WTC11 (cell line): ENCODE results near the gene BMF. TPM values are rescaled to one million over a fixed set of nuclear protein-coding genes. Genes with fewer than 3 reads are reported as not detected.

Source experiments
- ATAC-seq: fragments of 200-7000 bp; cut with Tn5 transposase; 2 replicates; pipeline ENCODE4 v1.10.0; 2021; ENCODE audit warnings: mild to moderate bottlenecking, moderate library complexity
- CTCF ChIA-PET: fragments of 300-600 bp; sonication (Branson Sonifier 250); formaldehyde crosslinking; loops from one replicate; lab custom pipeline; 2021; ENCODE audit warnings: antibody characterized with exemption; lab: Charles Lee
- POLR2A ChIA-PET: fragments of 350-600 bp; sonication (Branson Sonifier 250); formaldehyde crosslinking; loops from one replicate; lab custom pipeline; 2021; ENCODE audit warnings: antibody characterized with exemption; lab: Charles Lee
- DNase-seq: peaks from one replicate; pipeline ENCODE4 v3.0.0; 2021; ENCODE audit warnings: low spot score
- H3K27ac Mint-ChIP-seq: 2 replicates; pipeline ENCODE4 v1.8.0; 2021; ENCODE audit warnings: mixed read lengths
- H3K27me3 Mint-ChIP-seq: 2 replicates; pipeline ENCODE4 v1.8.0; 2021; ENCODE audit warnings: low read depth, mild to moderate bottlenecking, moderate library complexity, mixed read lengths
- H3K36me3 Mint-ChIP-seq: 2 replicates; pipeline ENCODE4 v1.8.0; 2021; ENCODE audit warnings: mixed read lengths
- H3K4me1 Mint-ChIP-seq: 2 replicates; pipeline ENCODE4 v1.8.0; 2022; ENCODE audit warnings: mixed read lengths
- H3K4me3 Mint-ChIP-seq: 2 replicates; pipeline ENCODE4 v1.8.0; 2021; ENCODE audit warnings: mild to moderate bottlenecking, moderate library complexity, mixed read lengths
- H3K9me3 Mint-ChIP-seq: 2 replicates; pipeline ENCODE4 v1.8.0; 2021; ENCODE audit warnings: mixed read lengths
- FOXK1 ChIP-seq: sonication (generic); formaldehyde crosslinking; IDR thresholded peaks from 2 replicates; pipeline ENCODE4 v1.8.0; 2022; ENCODE audit warnings: mild to moderate bottlenecking, moderate library complexity, missing genetic modification reagents
- SP1 ChIP-seq: sonication (generic); formaldehyde crosslinking; conservative IDR thresholded peaks from 2 replicates; pipeline ENCODE4 v1.8.1; 2022; ENCODE audit warnings: missing genetic modification reagents
- TEAD1 ChIP-seq: sonication (generic); formaldehyde crosslinking; IDR thresholded peaks from 2 replicates; pipeline ENCODE4 v1.8.0; 2022; ENCODE audit warnings: mild to moderate bottlenecking, missing genetic modification reagents
- ZNF138 ChIP-seq: sonication (generic); formaldehyde crosslinking; conservative IDR thresholded peaks from 2 replicates; pipeline ENCODE4 v1.8.1; 2022; ENCODE audit warnings: mild to moderate bottlenecking, moderate library complexity, missing genetic modification reagents
- total RNA-seq: library from RNA; stranded (reverse); gene quantifications from 3 replicates; pipeline ENCODE4 v1.2.3, GENCODE V29; 2021
- TF ChIP-seq, protein P1 (sequence below): sonication (generic); formaldehyde crosslinking; conservative IDR thresholded peaks from 2 replicates; pipeline ENCODE4 v1.8.1; 2023; ENCODE audit warnings: mild to moderate bottlenecking, low read depth, missing genetic modification reagents, moderate library complexity
- TF ChIP-seq, protein P2 (sequence below): sonication (generic); formaldehyde crosslinking; IDR thresholded peaks from 2 replicates; pipeline ENCODE4 v1.8.1; 2023; ENCODE audit warnings: mild to moderate bottlenecking, missing genetic modification reagents
- TF ChIP-seq, protein P3 (sequence below): sonication (generic); formaldehyde crosslinking; IDR thresholded peaks from 2 replicates; pipeline ENCODE4 v1.8.0; 2023; ENCODE audit warnings: mild to moderate bottlenecking, missing genetic modification reagents
- TF ChIP-seq, protein P4 (sequence below): sonication (generic); formaldehyde crosslinking; IDR thresholded peaks from 2 replicates; pipeline ENCODE4 v1.8.1; 2022; ENCODE audit warnings: low read depth, mild to moderate bottlenecking, moderate library complexity, missing genetic modification reagents, borderline replicate concordance
- TF ChIP-seq, protein P5 (sequence below): sonication (generic); formaldehyde crosslinking; IDR thresholded peaks from 2 replicates; pipeline ENCODE4 v1.8.0; 2022; ENCODE audit warnings: missing genetic modification reagents

Gene BMF
- total RNA-seq, 1 experiment from 2014 or later, result 36.9 TPM

DNA sequence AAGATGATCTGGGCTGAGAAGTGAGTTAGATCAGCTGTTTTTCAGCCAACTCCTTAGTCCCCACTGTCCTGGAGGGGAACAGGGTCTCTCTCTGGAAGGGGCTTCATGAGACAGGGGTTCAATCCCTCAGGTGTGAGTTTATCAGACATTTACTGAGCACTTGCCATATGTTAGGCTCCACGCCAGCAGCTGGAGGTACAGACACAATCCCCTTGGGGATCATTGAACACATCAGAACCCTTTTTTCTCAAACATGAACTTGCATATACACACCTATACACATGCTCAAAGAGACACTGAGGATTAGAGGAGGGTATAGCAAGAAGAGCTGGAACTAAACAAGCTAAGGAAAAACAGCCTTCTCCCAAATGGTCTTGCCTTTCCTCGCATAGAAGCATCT lies 5.5 kb upstream of the BMF start (continued):
- TF ChIP-seq, protein P1, sequence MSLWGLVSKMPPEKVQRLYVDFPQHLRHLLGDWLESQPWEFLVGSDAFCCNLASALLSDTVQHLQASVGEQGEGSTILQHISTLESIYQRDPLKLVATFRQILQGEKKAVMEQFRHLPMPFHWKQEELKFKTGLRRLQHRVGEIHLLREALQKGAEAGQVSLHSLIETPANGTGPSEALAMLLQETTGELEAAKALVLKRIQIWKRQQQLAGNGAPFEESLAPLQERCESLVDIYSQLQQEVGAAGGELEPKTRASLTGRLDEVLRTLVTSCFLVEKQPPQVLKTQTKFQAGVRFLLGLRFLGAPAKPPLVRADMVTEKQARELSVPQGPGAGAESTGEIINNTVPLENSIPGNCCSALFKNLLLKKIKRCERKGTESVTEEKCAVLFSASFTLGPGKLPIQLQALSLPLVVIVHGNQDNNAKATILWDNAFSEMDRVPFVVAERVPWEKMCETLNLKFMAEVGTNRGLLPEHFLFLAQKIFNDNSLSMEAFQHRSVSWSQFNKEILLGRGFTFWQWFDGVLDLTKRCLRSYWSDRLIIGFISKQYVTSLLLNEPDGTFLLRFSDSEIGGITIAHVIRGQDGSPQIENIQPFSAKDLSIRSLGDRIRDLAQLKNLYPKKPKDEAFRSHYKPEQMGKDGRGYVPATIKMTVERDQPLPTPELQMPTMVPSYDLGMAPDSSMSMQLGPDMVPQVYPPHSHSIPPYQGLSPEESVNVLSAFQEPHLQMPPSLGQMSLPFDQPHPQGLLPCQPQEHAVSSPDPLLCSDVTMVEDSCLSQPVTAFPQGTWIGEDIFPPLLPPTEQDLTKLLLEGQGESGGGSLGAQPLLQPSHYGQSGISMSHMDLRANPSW (CRISPR knock-in tag), result no peak

DNA sequence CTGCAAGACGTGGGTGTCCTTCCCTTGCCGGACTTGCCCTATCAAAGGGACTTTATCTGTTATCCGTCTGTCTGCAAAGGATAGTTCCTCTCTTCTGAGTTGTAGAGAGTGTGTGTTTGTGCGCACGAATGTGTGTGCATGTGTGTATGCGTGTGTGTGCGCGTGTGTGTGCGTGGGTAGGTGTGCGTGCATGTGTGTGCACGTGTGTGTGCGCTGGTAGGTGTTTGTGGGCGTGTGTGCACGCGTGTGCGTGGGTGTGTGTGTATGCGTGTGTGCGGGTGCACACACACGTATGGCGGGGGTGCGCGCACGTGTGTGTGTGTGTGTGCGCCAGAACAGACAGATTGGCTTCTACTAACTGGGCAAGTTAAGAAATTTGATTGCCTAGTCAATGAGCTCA lies 4.1 kb upstream of the BMF start:
- DNase-seq (no peak), ATAC-seq (no peak)
- CTCF ChIA-PET, result interaction anchor here (0.9 to 3.4 kb wide), 4 partner anchors 8 to 162 kb away, joined by 3 to 26 read pairs (median 8); no protein-coding TSS in a partner anchor
- H3K27me3 Mint-ChIP-seq, result no peaks in the 10 kb centered on the region
- TF ChIP-seq, protein P2, sequence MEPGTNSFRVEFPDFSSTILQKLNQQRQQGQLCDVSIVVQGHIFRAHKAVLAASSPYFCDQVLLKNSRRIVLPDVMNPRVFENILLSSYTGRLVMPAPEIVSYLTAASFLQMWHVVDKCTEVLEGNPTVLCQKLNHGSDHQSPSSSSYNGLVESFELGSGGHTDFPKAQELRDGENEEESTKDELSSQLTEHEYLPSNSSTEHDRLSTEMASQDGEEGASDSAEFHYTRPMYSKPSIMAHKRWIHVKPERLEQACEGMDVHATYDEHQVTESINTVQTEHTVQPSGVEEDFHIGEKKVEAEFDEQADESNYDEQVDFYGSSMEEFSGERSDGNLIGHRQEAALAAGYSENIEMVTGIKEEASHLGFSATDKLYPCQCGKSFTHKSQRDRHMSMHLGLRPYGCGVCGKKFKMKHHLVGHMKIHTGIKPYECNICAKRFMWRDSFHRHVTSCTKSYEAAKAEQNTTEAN (CRISPR knock-in tag), result peak; percentile 63; the same call in 1 of the 2 replicates
- no peak for TF ChIP-seq ZNF138 (CRISPR knock-in tag)
- TF ChIP-seq, all 79 proteins: peak for 1
- Mint-ChIP-seq H3K4me3 (no peak overlapping the region), H3K27ac (peak overlapping the region; percentile 2; the same call in 1 of the 2 replicates), H3K4me1 (peaks cover 52% of the 10 kb centered on the region), H3K36me3 (no peaks in the 10 kb centered on the region), H3K9me3 (no peaks in the 10 kb centered on the region)
- POLR2A ChIA-PET, result no interaction called here

DNA sequence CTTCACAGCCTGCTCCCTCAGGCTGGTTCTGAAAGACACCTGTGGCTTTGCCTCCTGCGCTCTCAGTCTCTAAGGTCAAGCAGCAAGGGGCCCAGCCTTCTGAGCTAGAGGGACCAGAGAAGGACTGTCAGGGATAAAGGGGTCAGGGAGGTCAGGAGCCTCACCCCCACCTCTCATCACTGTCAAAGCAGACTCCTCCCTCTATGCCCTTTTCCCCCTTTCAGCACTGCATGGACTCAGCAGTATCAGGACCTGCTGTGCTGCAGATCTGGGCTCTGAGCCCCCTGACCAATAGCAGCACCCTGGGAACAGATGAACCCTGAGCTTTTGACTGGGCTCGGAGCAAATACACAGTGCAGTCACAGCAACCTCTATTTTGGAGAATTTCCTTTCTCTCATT lies 3.2 kb upstream of the BMF start:
- DNase-seq, result no peak
- H3K4me1 Mint-ChIP-seq, result peaks cover 59% of the 10 kb centered on the region
- POLR2A ChIA-PET, result interaction anchor here (1.2 kb wide), 1 partner anchor 12 kb away, joined by 3 read pairs; no protein-coding TSS in a partner anchor
- no peaks in the 10 kb centered on the region for H3K27me3 Mint-ChIP-seq
- no peak overlapping the region for H3K4me3 Mint-ChIP-seq
- no peaks in the 10 kb centered on the region for H3K36me3 Mint-ChIP-seq
- TF ChIP-seq SP1 (CRISPR knock-in tag) (no peak), FOXK1 (CRISPR knock-in tag) (no peak), TEAD1 (CRISPR knock-in tag) (no peak)
- TF ChIP-seq, protein P3, sequence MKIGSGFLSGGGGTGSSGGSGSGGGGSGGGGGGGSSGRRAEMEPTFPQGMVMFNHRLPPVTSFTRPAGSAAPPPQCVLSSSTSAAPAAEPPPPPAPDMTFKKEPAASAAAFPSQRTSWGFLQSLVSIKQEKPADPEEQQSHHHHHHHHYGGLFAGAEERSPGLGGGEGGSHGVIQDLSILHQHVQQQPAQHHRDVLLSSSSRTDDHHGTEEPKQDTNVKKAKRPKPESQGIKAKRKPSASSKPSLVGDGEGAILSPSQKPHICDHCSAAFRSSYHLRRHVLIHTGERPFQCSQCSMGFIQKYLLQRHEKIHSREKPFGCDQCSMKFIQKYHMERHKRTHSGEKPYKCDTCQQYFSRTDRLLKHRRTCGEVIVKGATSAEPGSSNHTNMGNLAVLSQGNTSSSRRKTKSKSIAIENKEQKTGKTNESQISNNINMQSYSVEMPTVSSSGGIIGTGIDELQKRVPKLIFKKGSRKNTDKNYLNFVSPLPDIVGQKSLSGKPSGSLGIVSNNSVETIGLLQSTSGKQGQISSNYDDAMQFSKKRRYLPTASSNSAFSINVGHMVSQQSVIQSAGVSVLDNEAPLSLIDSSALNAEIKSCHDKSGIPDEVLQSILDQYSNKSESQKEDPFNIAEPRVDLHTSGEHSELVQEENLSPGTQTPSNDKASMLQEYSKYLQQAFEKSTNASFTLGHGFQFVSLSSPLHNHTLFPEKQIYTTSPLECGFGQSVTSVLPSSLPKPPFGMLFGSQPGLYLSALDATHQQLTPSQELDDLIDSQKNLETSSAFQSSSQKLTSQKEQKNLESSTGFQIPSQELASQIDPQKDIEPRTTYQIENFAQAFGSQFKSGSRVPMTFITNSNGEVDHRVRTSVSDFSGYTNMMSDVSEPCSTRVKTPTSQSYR, result no peak
- H3K27ac Mint-ChIP-seq, result no peak overlapping the region; the same call in 1 of the 2 replicates
- H3K9me3 Mint-ChIP-seq, result no peaks in the 10 kb centered on the region
- CTCF ChIA-PET, result interaction anchor here (1.1 to 3.3 kb wide), 4 partner anchors 9 to 163 kb away, joined by 3 to 12 read pairs (median 4); no protein-coding TSS in a partner anchor
- no peak for ATAC-seq

DNA sequence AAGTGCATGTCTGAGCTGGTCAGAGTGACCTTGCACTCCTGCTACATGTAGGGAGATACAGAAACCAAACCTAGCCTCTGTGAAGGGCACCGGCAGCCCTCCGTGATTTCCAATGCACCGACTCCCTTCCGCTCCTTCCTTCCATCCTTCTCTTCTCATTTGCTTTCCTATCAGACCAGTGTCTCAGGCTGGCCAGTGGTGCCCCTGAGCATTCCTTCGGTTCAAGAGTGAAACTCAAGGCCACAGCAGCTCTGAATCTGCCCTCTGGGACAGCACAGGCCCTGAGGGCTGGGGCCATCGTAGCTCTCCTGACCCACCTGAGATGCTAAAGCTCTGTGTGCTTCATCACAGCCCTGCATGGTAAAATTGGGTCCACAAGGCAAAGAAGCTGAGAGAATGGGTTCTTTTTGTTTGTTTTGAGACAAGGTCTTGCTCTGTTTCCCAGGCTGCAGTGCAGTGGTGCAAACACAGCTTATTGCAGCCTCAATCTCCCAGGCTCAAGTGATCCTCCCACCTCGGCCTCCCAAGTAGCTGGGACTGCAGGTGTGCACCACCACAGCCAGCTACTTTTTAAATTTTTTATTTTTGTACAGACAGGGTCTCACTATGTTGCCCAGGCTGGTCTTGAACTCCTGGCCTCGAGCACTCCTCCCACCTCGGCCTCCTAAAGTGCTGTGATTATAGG lies 2.3 kb upstream of the BMF start:
- H3K9me3 Mint-ChIP-seq, result no peaks in the 10 kb centered on the region
- H3K4me3 Mint-ChIP-seq, result no peak overlapping the region
- no peak for DNase-seq
- ChIA-PET POLR2A (interaction anchor here (1.2 kb wide), 1 partner anchor 13 kb away, joined by 3 read pairs; no protein-coding TSS in a partner anchor), CTCF (interaction anchor here (0.9 to 8.9 kb wide), 6 partner anchors 8 to 81 kb away, joined by 3 to 120 read pairs (median 4); no protein-coding TSS in a partner anchor)
- no peaks in the 10 kb centered on the region for H3K36me3 Mint-ChIP-seq
- TF ChIP-seq, protein P4, sequence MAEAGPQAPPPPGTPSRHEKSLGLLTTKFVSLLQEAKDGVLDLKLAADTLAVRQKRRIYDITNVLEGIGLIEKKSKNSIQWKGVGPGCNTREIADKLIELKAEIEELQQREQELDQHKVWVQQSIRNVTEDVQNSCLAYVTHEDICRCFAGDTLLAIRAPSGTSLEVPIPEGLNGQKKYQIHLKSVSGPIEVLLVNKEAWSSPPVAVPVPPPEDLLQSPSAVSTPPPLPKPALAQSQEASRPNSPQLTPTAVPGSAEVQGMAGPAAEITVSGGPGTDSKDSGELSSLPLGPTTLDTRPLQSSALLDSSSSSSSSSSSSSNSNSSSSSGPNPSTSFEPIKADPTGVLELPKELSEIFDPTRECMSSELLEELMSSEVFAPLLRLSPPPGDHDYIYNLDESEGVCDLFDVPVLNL (CRISPR knock-in tag), result no peak
- TF ChIP-seq, protein P5, sequence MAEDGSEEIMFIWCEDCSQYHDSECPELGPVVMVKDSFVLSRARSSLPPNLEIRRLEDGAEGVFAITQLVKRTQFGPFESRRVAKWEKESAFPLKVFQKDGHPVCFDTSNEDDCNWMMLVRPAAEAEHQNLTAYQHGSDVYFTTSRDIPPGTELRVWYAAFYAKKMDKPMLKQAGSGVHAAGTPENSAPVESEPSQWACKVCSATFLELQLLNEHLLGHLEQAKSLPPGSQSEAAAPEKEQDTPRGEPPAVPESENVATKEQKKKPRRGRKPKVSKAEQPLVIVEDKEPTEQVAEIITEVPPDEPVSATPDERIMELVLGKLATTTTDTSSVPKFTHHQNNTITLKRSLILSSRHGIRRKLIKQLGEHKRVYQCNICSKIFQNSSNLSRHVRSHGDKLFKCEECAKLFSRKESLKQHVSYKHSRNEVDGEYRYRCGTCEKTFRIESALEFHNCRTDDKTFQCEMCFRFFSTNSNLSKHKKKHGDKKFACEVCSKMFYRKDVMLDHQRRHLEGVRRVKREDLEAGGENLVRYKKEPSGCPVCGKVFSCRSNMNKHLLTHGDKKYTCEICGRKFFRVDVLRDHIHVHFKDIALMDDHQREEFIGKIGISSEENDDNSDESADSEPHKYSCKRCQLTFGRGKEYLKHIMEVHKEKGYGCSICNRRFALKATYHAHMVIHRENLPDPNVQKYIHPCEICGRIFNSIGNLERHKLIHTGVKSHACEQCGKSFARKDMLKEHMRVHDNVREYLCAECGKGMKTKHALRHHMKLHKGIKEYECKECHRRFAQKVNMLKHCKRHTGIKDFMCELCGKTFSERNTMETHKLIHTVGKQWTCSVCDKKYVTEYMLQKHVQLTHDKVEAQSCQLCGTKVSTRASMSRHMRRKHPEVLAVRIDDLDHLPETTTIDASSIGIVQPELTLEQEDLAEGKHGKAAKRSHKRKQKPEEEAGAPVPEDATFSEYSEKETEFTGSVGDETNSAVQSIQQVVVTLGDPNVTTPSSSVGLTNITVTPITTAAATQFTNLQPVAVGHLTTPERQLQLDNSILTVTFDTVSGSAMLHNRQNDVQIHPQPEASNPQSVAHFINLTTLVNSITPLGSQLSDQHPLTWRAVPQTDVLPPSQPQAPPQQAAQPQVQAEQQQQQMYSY (CRISPR knock-in tag), result peak; percentile 96
- TF ChIP-seq, all 79 proteins: peak for 1
- H3K4me1 Mint-ChIP-seq, result peaks cover 63% of the 10 kb centered on the region
- H3K27me3 Mint-ChIP-seq, result no peaks in the 10 kb centered on the region
- ATAC-seq, result no peak
- no peak overlapping the region; the same call in 1 of the 2 replicates for H3K27ac Mint-ChIP-seq
